ENCODE data around the gene STAB1. TPM values are rescaled to one million over a fixed set of nuclear protein-coding genes. Genes with fewer than 3 reads are reported as not detected.

Gene STAB1
- total and polyA plus RNA-seq, 2 experiments from 2014 or later, result not detected

DNA sequence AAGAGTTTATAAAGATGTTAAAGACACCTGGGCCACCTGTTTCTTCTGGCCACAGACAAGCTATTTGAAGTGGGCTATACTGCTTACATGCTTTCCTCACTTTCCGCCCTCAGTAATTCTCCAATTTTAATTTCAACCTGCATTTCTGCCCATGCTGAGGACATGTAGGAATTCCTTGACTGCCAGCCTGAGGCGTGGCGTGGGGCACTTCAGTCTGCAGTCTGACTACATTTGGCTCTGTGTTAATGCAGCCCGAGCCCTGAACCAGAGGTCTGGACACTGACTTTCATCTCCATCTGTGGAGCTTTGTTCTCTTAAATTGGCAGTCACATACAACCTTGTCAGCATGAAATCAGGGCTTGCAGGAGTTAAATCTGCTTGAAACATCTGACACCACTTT, 49.8 kb downstream of the STAB1 start:
- DNase-seq, result no peak
- 0 out of 2 replicates have a peak overlapping the region, but pooled peaks have one; percentile 4 for H3K9ac ChIP-seq
- no peak overlapping the region for H3K4me2 ChIP-seq (ENCODE audit: unreplicated experiment)
- no peaks in the 10 kb centered on the region for H3K27me3 ChIP-seq (replicated peaks; ENCODE audit: insufficient read depth)
- in situ Hi-C loops (cut with MboI), result no loop called here
- 84 to 89% methylated on average over 4 of the region's 4 CpGs for WGBS, 2 experiments (ENCODE audit: low coverage in 1 of 2, low lambda C conversion rate in 2 of 2, missing lambda C conversion rate in 2 of 2)
- H3K4me1 ChIP-seq (ENCODE audit: insufficient read depth), result peaks cover 21% of the 10 kb centered on the region
- peaks cover 80% of the 10 kb centered on the region for H3K79me2 ChIP-seq (ENCODE audit: insufficient read depth)
- H3K9me3 ChIP-seq (ENCODE audit: low read depth), result no peaks in the 10 kb centered on the region
- H4K20me1 ChIP-seq (ENCODE audit: insufficient read depth), result no peaks in the 10 kb centered on the region
- H3K9me2 ChIP-seq (ENCODE audit: insufficient read depth), result no peaks in the 10 kb centered on the region
- no peak for TF ChIP-seq EZH2 (IDR thresholded peaks at IDR 0.05; ENCODE audit: insufficient read depth, poor library complexity, severe bottlenecking)
- no peak for TF ChIP-seq EZH2phosphoT487 (IDR thresholded peaks at IDR 0.05; ENCODE audit: insufficient read depth, low read depth)
- H2AFZ ChIP-seq, result no peak overlapping the region
- peaks cover 35% of the 10 kb centered on the region for H3K36me3 ChIP-seq (ENCODE audit: low read depth)
- peak overlapping the region; percentile 57 for H3K27ac ChIP-seq
- no peak overlapping the region for H3K4me3 ChIP-seq
- peaks cover 51% of the 10 kb centered on the region for H3F3A ChIP-seq (ENCODE audit: insufficient read depth)

DNA sequence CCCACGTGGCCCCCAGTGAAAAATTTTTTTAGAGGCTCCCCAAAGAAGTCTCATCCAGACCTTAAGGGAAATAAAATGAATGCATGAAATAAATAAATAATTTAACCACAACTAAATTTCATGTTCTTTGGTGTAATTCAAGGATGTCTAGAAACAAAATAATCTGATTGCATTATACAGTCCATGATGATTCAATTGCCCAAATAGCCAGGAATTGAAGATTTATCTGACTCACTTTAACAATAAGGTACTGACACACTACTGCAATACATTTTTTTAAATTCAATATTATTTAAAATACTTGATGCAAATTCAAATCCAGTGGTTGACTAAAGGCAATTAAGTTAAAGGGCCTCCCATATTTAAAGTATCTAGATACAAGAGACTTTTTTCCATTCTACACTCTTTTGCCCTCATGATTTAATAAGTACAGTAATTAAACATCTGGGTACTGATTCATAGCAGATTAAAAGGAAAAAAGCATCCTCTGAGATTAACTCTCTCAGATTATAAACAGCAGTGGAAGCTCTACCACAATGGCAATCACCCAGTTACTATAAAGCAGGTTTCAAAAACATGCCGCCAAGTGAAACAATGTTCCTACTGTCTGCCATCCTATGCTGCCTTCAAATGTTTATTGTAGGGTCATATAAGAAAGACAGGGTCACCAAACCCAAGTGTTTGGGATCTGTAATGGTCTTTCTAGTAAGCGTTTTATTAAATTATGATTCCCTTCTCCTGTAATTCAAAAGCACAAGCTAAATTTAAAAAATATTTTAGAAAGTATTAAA, 51.2 kb downstream of the STAB1 start:
- no peak overlapping the region for H3K4me3 ChIP-seq
- H3F3A ChIP-seq (ENCODE audit: insufficient read depth), result peaks cover 44% of the 10 kb centered on the region
- H3K36me3 ChIP-seq (ENCODE audit: low read depth), result peaks cover 36% of the 10 kb centered on the region
- no peaks in the 10 kb centered on the region for H3K9me2 ChIP-seq (ENCODE audit: insufficient read depth)
- H2AFZ ChIP-seq, result no peak overlapping the region
- H3K4me2 ChIP-seq (ENCODE audit: unreplicated experiment), result peak overlapping the region; percentile 32
- TF ChIP-seq EZH2 (IDR thresholded peaks at IDR 0.05; ENCODE audit: insufficient read depth, poor library complexity, severe bottlenecking) (no peak), EZH2phosphoT487 (IDR thresholded peaks at IDR 0.05; ENCODE audit: insufficient read depth, low read depth) (no peak)
- 67% methylated on average over 3 of the region's 3 CpGs for WGBS, 2 experiments (ENCODE audit: low coverage in 1 of 2, low lambda C conversion rate in 2 of 2, missing lambda C conversion rate in 2 of 2)
- peak overlapping the region; percentile 16 for H3K9ac ChIP-seq
- H3K4me1 ChIP-seq (ENCODE audit: insufficient read depth), result peaks cover 19% of the 10 kb centered on the region
- H4K20me1 ChIP-seq (ENCODE audit: insufficient read depth), result no peaks in the 10 kb centered on the region
- no peaks in the 10 kb centered on the region for H3K9me3 ChIP-seq (ENCODE audit: low read depth)
- peaks cover 66% of the 10 kb centered on the region for H3K79me2 ChIP-seq (ENCODE audit: insufficient read depth)
- in situ Hi-C loops (cut with MboI), result no loop called here
- H3K27ac ChIP-seq, result peak overlapping the region; percentile 57
- no peaks in the 10 kb centered on the region for H3K27me3 ChIP-seq (replicated peaks; ENCODE audit: insufficient read depth)
- peak; percentile 65 for DNase-seq

DNA sequence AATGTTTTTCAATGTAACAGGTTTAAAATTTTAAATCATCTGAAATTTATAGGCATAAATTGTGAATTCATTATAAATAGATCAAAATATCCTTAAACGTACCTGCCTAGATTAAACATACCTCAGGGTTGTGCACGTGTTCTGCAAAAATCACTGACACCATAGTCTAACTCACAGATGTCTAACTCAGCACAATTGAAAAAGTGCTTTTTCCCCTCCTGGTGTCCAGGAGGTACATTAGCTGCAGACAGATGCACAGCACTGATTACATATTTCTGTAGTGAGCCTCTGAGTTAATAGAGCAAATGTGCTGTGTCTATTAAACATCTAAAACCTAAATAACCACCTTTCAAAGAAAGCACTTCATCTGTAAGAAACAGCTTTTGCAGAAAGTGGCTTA, 52.0 kb downstream of the STAB1 start:
- Histone ChIP-seq H3K4me3 (no peak overlapping the region), H3K27ac (peak overlapping the region; percentile 57; the same call in 1 of the 2 replicates), H3K9ac (no peak overlapping the region), H3K9me2 (ENCODE audit: insufficient read depth) (no peaks in the 10 kb centered on the region), H4K20me1 (ENCODE audit: insufficient read depth) (no peaks in the 10 kb centered on the region), H2AFZ (no peak overlapping the region), H3F3A (ENCODE audit: insufficient read depth) (peaks cover 44% of the 10 kb centered on the region), H3K27me3 (replicated peaks; ENCODE audit: insufficient read depth) (no peaks in the 10 kb centered on the region), H3K36me3 (ENCODE audit: low read depth) (peaks cover 44% of the 10 kb centered on the region), H3K4me1 (ENCODE audit: insufficient read depth) (peaks cover 19% of the 10 kb centered on the region), H3K79me2 (ENCODE audit: insufficient read depth) (peaks cover 61% of the 10 kb centered on the region), H3K4me2 (ENCODE audit: unreplicated experiment) (no peak overlapping the region), H3K9me3 (ENCODE audit: low read depth) (no peaks in the 10 kb centered on the region)
- WGBS, 2 experiments (ENCODE audit: low coverage in 1 of 2, low lambda C conversion rate in 2 of 2, missing lambda C conversion rate in 2 of 2), result 52 to 76% methylated on average over 2 of the region's 2 CpGs
- no peak for DNase-seq
- in situ Hi-C loops (cut with MboI), result no loop called here
- TF ChIP-seq EZH2 (IDR thresholded peaks at IDR 0.05; ENCODE audit: insufficient read depth, poor library complexity, severe bottlenecking) (no peak), EZH2phosphoT487 (IDR thresholded peaks at IDR 0.05; ENCODE audit: insufficient read depth, low read depth) (no peak)

DNA sequence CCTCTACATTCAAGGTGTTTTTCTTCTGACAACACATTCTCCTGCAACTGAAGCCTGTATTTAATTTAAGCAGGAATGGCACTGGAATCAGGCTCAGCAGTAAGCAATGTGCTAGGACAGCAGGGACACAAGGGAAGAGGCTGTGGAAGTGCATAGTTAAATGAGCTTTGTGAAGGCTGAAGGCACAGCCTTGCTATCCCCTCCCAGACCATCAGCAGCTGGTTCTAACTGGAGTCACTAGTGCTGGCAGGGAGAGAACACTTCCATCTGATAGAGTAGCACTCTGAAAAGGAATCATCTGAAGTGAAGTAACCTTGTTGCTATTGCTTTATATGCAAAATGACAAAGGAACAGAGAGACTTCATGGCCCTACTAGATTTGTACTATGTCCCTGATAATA, 56.0 kb downstream of the STAB1 start:
- H3K9me3 ChIP-seq (ENCODE audit: low read depth), result no peaks in the 10 kb centered on the region
- no peak overlapping the region for H2AFZ ChIP-seq
- H3K27ac ChIP-seq, result no peak overlapping the region
- H3K79me2 ChIP-seq (ENCODE audit: insufficient read depth), result peaks cover 28% of the 10 kb centered on the region
- DNase-seq, result no peak
- H3K4me3 ChIP-seq, result no peak overlapping the region
- in situ Hi-C loops (cut with MboI), result no loop called here
- H3K4me1 ChIP-seq (ENCODE audit: insufficient read depth), result peaks cover 24% of the 10 kb centered on the region
- no peak overlapping the region for H3K9ac ChIP-seq
- H3K9me2 ChIP-seq (ENCODE audit: insufficient read depth), result no peaks in the 10 kb centered on the region
- no peaks in the 10 kb centered on the region for H3K27me3 ChIP-seq (replicated peaks; ENCODE audit: insufficient read depth)
- TF ChIP-seq EZH2 (IDR thresholded peaks at IDR 0.05; ENCODE audit: insufficient read depth, poor library complexity, severe bottlenecking), result no peak
- TF ChIP-seq EZH2phosphoT487 (IDR thresholded peaks at IDR 0.05; ENCODE audit: insufficient read depth, low read depth), result no peak
- H3F3A ChIP-seq (ENCODE audit: insufficient read depth), result peaks cover 26% of the 10 kb centered on the region
- H3K36me3 ChIP-seq (ENCODE audit: low read depth), result peaks cover 56% of the 10 kb centered on the region
- no peaks in the 10 kb centered on the region for H4K20me1 ChIP-seq (ENCODE audit: insufficient read depth)
- H3K4me2 ChIP-seq (ENCODE audit: unreplicated experiment), result no peak overlapping the region
